Epithelial cell of prostate (primary cell): ENCODE results near the gene GSTT4.
"Not testable (repeated sequence)": the region's sequence is repeated elsewhere in the genome, so short reads cannot be mapped to it uniquely, and the experiment has no call there.

Source experiments
- DNase-seq: peaks from one replicate; pipeline ENCODE4 v3.0.0-alpha.2; 2011; ENCODE audit warnings: low read depth, low spot score
- H3K27ac ChIP-seq: fragments of 450-650 bp; 2 replicates; pipeline ENCODE4 v1.5.1; 2017; ENCODE audit warnings: mild to moderate bottlenecking

GSTT4 gene

DNA sequence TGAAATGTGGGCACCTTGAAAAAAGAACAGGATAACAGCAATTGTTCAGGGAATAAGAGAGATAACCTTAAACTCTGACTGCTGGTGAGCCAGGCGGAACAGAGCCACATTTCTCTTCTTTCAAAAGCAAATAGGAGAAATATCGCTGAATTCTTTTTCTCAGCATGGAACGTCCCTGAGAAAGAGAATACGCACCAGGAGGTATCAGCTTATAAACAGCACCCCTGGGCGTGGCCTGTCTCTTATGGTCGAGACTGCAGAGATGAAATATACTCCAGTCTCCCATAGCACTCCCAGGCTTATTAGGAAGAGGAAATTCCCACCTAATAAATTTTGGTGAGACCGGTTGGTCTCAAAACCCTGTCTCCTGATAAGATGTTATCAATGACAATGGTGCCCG is 49.4 kb downstream of the GSTT4 start:
- H3K27ac ChIP-seq, DNase-seq: not testable (repeated sequence)

DNA sequence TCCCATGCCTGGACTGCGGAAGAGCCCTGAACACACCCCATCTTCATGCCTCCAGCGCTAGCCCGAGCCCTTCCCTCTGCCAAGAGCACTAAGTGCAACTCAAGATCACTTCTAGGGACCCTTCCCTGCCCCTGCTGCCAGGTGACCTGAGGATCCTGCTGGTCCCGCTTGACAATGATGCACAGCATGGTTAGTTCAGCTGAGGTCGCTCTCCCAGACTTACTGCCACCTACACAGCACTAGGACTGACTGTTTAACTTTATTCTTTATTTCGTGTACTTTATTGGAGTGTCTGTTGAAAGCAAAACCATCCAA is 50.3 kb downstream of the GSTT4 start:
- not testable (repeated sequence) for H3K27ac ChIP-seq, DNase-seq

- H3K27ac ChIP-seq, DNase-seq: not testable (repeated sequence)
Measured at GRCh38 chr22:23954193-23954990, 50.9 kb downstream of the GSTT4 start.

GRCh38 chr22:23953485-23953884 is 51.8 kb downstream of the GSTT4 start:
- not testable (repeated sequence) for H3K27ac ChIP-seq, DNase-seq

DNA sequence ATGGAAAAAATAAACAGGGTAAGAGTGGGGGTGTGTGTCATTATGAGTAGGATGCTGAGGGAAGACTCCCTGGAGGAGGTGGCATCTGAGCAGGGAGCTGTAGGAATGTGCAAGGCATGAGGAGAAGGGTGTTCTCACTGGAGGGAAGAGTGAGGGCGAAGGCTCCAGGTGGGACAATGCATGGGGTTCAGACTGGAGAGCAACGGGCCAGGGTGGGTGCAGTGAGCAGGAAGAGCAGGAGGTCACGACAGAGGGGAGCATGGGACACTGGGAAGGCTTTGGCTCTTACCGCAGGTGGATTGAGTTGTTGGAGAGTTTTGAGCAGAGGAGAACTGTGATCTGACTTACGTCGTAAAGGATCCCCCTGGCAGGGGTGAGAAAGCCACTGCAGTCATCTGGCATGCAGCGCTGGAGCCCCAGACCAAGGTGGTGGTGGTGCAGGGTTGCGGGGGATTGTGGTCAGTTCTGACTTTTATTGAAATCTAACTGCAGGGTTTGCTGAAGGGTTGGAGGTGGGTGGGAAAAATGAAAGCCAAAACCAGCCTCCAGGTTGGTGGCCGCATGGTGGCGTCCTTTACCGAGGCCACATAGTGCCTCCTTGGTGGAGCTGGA is 52.4 kb downstream of the GSTT4 start:
- H3K27ac ChIP-seq, DNase-seq: not testable (repeated sequence)

DNA sequence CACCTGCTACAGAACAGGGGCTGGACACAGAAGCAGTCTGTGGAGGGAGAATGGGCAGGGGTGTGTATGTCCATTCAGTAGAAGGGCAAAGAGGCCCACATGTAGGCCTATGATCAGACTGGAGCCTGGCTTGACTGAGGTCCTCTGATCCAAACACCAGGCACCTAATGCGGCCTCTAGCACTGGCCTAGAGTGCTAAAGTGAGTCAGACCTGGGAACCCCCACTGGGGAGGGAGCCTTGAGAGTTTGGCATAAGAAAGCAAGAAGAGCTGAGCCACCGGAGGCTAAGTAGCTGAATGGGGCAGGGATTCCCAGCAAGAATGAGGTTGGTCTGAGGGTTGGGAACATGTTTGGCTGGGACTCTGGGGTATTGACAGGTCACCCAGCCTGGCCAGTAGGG is 53.9 kb downstream of the GSTT4 start:
- not testable (repeated sequence) for DNase-seq, H3K27ac ChIP-seq

DNA sequence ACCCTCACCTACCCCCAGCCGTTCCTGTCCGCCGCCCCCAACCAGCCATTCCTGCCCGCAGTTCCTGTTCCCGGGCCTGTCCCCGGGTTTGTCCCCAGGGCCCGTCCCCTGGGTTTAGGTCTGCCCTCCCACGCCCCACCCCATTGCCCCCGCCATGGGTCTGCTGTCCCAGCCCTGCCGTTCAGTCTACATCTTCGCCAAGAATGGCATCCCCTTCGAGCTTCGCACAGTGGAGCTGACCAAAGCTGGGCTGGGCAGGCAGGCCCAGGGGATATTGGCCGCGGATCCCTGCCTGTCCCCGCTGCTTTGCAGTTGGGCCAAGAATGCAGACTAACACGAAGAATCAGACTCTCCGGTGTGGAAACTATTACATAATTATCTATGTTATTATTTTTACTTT is 55.5 kb downstream of the GSTT4 start:
- not testable (repeated sequence) for H3K27ac ChIP-seq, DNase-seq
